GM18499 (cell line): Measurements from ENCODE around the gene OMD.

ENCODE experiments used
- ATAC-seq: cut with Tn5 transposase; IDR thresholded peaks from one replicate; pipeline ENCODE4 v1.9.1; 2021; ENCODE audit warnings: moderate number of reproducible peaks; ENCODE audit not compliant: insufficient read depth, unreplicated experiment

Gene OMD

GRCh38 chr9:92378865-92379560, 45.3 kb downstream of the OMD start:
- ATAC-seq, result no peak

GRCh38 chr9:92377876-92378275, 46.4 kb downstream of the OMD start:
- ATAC-seq, result no peak

DNA sequence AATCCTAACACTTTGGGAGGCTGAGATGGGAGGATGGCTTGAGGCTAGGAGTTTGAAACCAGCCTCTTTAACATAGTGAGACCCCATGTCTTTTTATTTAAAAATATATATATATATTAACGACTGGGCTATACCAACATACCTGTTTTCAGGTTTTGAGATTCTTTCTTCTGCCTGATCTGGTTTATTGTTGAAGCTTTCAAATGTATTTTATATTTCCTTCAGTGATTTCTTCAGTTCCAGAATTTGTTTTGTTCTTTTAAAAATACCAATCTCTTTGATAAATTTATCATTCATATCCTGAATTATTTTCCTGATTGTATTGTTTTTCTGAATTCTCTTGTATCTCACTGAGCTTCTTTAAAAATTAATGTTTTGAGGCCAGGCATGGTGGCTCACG, 51.1 kb downstream of the OMD start:
- ATAC-seq, result no peak

- ATAC-seq, result no peak
Observed at GRCh38 chr9:92369075-92369474, 55.2 kb downstream of the OMD start.
